NCI-H82 treated with DMSO at 0.1 percent for 48 hours (cell line): ENCODE results near the gene UBA7.
A peak's percentile ranks its signal among the peaks of the same experiment; 100 is the strongest.
"Not testable (repeated sequence)": the region's sequence is repeated elsewhere in the genome, so short reads cannot be mapped to it uniquely, and the experiment has no call there.

ENCODE experiments used
- DNase-seq: peaks from one replicate; lab custom pipeline; 2025; ENCODE audit not compliant: unreplicated experiment; lab: John Stamatoyannopoulos, UW

The UBA7 gene

GRCh38 chr3:49813497-49814174 lies at the start of gene UBA7:
UBA7 (minus strand) TSS chr3:49813953; CDS start chr3:49813787, 166 bp downstream.
- no peak for DNase-seq

- no peak for DNase-seq
These were observed 46.0 kb upstream of the UBA7 start for GRCh38 chr3:49859576-49860305.

GRCh38 chr3:49856181-49857005 lies 42.6 kb upstream of the UBA7 start, which contains the start of gene TRAIP:
TRAIP (minus strand) TSS chr3:49856564; CDS start chr3:49856453, 111 bp downstream.
- peak; percentile 80 for DNase-seq

GRCh38 chr3:49855662-49856061 lies 41.9 kb upstream of the UBA7 start:
- no peak for DNase-seq

- no peak for DNase-seq
These were observed 31.9 kb upstream of the UBA7 start for GRCh38 chr3:49845694-49846093.

GRCh38 chr3:49844464-49845183 lies 30.9 kb upstream of the UBA7 start:
- no peak for DNase-seq

- DNase-seq = no peak
These were observed 29.2 kb upstream of the UBA7 start for GRCh38 chr3:49842843-49843517.

- DNase-seq = no peak
These were observed 28.1 kb upstream of the UBA7 start for GRCh38 chr3:49841806-49842205.

- no peak for DNase-seq
These were observed 27.5 kb upstream of the UBA7 start for GRCh38 chr3:49841126-49841696.

GRCh38 chr3:49840388-49840787 lies 26.6 kb upstream of the UBA7 start:
- DNase-seq = no peak

- peak; percentile 24 for DNase-seq
These were observed 25.5 kb upstream of the UBA7 start for GRCh38 chr3:49839193-49839809.

- DNase-seq = no peak
These were observed 17.6 kb upstream of the UBA7 start for GRCh38 chr3:49831341-49831740.

GRCh38 chr3:49826016-49826415 lies 12.3 kb upstream of the UBA7 start:
- no peak for DNase-seq

- DNase-seq = not testable (repeated sequence)
These were observed 9.4 kb upstream of the UBA7 start for GRCh38 chr3:49823131-49823530.

- DNase-seq = no peak
These were observed 747 bp downstream of the UBA7 start for GRCh38 chr3:49812916-49813496.

GRCh38 chr3:49807431-49808114 lies 6.2 kb downstream of the UBA7 start:
- DNase-seq = no peak

GRCh38 chr3:49806850-49807249 lies 6.9 kb downstream of the UBA7 start:
- no peak for DNase-seq

- no peak for DNase-seq
These were observed 7.7 kb downstream of the UBA7 start for GRCh38 chr3:49805897-49806701.
